Naive thymus-derived CD8-positive, alpha-beta T cell (primary cell): ENCODE data around the gene GATAD1. TPM values are rescaled to one million over a fixed set of nuclear protein-coding genes. Genes with fewer than 3 reads are reported as not detected.
"Not testable (repeated sequence)": the region's sequence is repeated elsewhere in the genome, so short reads cannot be mapped to it uniquely, and the experiment has no call there.

Experiments used
- ATAC-seq, 2 donors: fragments of 150-1000 bp; cut with Tn5 transposase in 1 of 2; sonication (Bioruptor Pico), chemical (Tn5 transposase) in 1 of 2; 1 replicate in 1 of 2; 2 replicates in 1 of 2; pipeline ENCODE4 v1.10.0; 2021; ENCODE audit warnings: mild to moderate bottlenecking in 2 of 2, moderate library complexity in 2 of 2
- POLR2A ChIA-PET: fragments of 350-600 bp; sonication (Branson Sonifier 250); formaldehyde crosslinking; loops from one replicate; lab custom pipeline; 2021; ENCODE audit warnings: antibody characterized with exemption; lab: Charles Lee
- DNase-seq, 10 donors: peaks; one replicate each; pipeline versions ENCODE4 v3.0.0 to v3.0.0-alpha.2; 2020 to 2022
- H3K27ac Mint-ChIP-seq, 10 donors: one replicate each; pipeline ENCODE4 v1.8.0; 2020 to 2022; ENCODE audit warnings: mild to moderate bottlenecking in 10 of 10, mixed read lengths in 10 of 10, moderate library complexity in 4 of 10, inconsistent platforms in 1 of 10
- H3K27me3 Mint-ChIP-seq, 5 donors: one replicate each; pipeline ENCODE4 v1.8.0; 2021 to 2022; ENCODE audit warnings: mixed read lengths in 5 of 5
- H3K36me3 Mint-ChIP-seq, 3 donors: one replicate each; pipeline ENCODE4 v1.8.0; 2020 to 2022; ENCODE audit warnings: mixed read lengths in 3 of 3, mild to moderate bottlenecking in 2 of 3, inconsistent platforms in 1 of 3
- H3K4me1 Mint-ChIP-seq, 4 donors: one replicate each; pipeline ENCODE4 v1.8.0; 2021 to 2022; ENCODE audit warnings: mixed read lengths in 4 of 4
- H3K4me3 Mint-ChIP-seq, 10 donors: one replicate each; pipeline ENCODE4 v1.8.0; 2020 to 2022; ENCODE audit warnings: mild to moderate bottlenecking in 10 of 10, mixed read lengths in 10 of 10, moderate library complexity in 6 of 10, inconsistent platforms in 1 of 10
- H3K9me3 Mint-ChIP-seq, 9 donors: one replicate each; pipeline ENCODE4 v1.8.0; 2020 to 2022; ENCODE audit warnings: mixed read lengths in 9 of 9, mild to moderate bottlenecking in 3 of 9, inconsistent platforms in 1 of 9, moderate library complexity in 1 of 9
- polyA plus RNA-seq, 3 donors: library from polyadenylated mRNA; unstranded; fragments of 300-500 nt; fragmentation: Illumina TruSeq; gene quantifications; one replicate each; pipeline ENCODE4 v1.2.3, GENCODE V29; 2021
- total RNA-seq, 8 experiments: library from RNA in 2 of 8; stranded (reverse) in 2 of 8; gene quantifications; one replicate each; pipeline ENCODE4 v1.2.3 and lab custom pipeline; 2021 to 2026

Gene GATAD1
- total and polyA plus RNA-seq, 5 experiments from 2014 or later = 8.2 to 43.6 (median 10.9) TPM

DNA sequence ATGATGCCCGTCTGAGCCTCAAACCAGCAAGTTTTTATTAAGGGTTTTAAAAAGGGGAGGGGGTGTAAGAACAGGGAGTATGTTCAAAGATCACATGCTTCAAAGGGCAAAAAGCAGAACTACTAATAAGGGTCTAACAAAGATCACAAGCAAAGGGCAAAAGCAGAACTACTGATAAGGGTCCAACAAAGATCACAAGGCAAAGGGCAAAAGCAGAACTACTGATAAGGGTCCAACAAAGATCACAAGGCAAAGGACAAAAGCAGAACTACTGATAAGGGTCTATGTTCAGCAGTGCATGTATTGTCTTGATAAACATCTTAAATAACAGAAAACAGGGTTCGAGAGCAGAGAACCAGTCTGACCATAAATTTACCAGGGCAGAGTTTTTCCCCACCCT, 4.6 kb upstream of the GATAD1 start:
- H3K4me3 Mint-ChIP-seq, POLR2A ChIA-PET, H3K36me3 Mint-ChIP-seq, H3K27me3 Mint-ChIP-seq, DNase-seq, ATAC-seq, H3K9me3 Mint-ChIP-seq: not testable (repeated sequence)
- Mint-ChIP-seq H3K27ac (peak overlapping the region in 2 of 10 donors; percentile 47 to 69), H3K4me1 (peaks cover 6 to 14% (median 7%) of the 10 kb centered on the region in 4 donors)

DNA sequence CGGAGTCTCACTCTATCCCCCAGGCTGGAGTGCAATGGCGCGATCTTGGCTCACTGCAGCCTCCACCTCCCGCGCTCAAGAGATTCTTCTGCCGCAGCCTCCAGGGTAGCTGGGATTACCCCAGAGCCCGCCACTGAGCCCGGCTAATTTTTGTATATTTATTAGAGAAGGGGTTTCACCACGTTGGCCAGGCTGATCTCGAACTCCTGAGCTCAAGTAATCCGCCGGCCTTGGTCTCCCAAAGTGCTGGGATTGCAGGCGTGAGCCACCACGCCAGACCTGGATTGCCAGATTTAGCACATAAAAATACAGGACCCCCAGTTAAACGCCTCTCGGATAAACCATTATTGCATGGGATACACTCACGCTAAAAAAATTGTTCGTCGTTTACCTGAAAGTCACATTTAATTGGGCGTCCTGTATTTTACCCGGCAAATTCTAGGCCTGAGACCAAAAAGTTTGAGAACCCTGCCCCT, 375 bp upstream of the GATAD1 start:
- H3K27me3 Mint-ChIP-seq = no peaks in the 10 kb centered on the region
- H3K36me3 Mint-ChIP-seq = peaks cover 0 to 13% (median 0%) of the 10 kb centered on the region in 3 donors
- H3K4me1 Mint-ChIP-seq = peaks cover 12 to 17% (median 15%) of the 10 kb centered on the region in 4 donors
- POLR2A ChIA-PET = interaction anchor here (0.8 to 2.9 kb wide), 10 partner anchors 22 to 567 kb away, joined by 4 to 51 read pairs (median 12); partner anchors contain the start of genes AKAP9, ANKIB1, CYP51A1 and FAM133B
- H3K9me3 Mint-ChIP-seq = no peaks in the 10 kb centered on the region
- ATAC-seq (no peak), DNase-seq (no peak)
- H3K27ac Mint-ChIP-seq = peak overlapping the region; percentile 91 to 99 (median 95)
- peak overlapping the region; percentile 83 to 94 (median 89) for H3K4me3 Mint-ChIP-seq

DNA sequence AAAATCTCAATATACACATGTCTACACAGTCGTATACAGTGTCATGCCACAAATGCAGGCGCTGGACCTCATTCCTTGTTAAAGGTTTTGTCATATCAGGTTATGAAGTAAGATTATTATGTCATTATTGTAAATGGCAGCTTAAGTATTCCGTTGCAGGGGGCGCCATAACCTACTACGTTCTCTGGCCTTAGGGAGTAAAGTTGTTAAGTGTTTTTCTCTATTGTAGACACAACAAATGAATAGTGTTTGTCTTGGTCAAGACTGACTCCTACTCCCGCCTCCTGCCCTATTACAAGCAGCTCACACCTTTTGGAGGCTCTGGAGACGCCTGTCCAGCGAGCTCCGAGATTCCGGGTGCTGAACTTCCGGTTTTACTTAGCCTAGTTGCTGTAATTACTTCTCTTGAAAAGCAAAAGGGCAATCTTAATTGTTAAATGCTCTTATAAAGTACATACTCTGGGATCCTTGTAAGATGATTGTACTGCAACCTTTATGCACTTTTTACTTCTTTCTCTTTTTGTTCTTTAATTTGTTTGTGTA, 994 bp downstream of the GATAD1 start:
- H3K4me1 Mint-ChIP-seq = peaks cover 12 to 16% (median 15%) of the 10 kb centered on the region in 4 donors
- DNase-seq (peak; percentile 35 to 84 (median 60)), ATAC-seq (peak; percentile 65 to 74)
- peak overlapping the region; percentile 95 to 99 (median 98) for H3K27ac Mint-ChIP-seq
- no peaks in the 10 kb centered on the region for H3K27me3 Mint-ChIP-seq
- peak overlapping the region; percentile 87 to 98 (median 92) for H3K4me3 Mint-ChIP-seq
- peaks cover 0 to 22% (median 0%) of the 10 kb centered on the region in 3 donors for H3K36me3 Mint-ChIP-seq
- no peaks in the 10 kb centered on the region for H3K9me3 Mint-ChIP-seq
- POLR2A ChIA-PET = interaction anchor here (0.8 to 2.9 kb wide), 15 partner anchors 13 to 784 kb away, joined by 3 to 51 read pairs (median 7); partner anchors contain the start of genes AKAP9, ANKIB1, CYP51A1 and FAM133B

DNA sequence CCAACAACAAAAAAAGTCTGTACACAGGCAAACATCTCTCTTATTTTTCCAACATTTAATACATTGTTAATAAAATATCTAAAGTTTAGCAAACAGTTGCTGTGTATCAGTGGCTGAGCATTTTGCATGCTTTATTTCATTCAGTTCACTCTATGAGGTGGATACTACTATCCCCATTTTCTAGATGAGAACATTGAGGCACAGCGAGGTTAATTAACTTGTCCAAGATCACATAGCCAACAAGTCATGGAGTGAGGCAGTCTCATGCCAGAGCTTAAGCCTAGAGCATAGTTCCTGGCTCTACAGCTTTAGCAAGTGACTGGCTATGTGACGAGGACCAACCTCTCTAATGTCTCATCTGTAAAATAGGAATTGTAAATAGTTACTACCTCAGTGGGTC, 4.4 kb downstream of the GATAD1 start:
- Mint-ChIP-seq H3K36me3 (peaks cover 0 to 51% (median 17%) of the 10 kb centered on the region in 3 donors), H3K4me3 (no peak overlapping the region), H3K27ac (no peak overlapping the region), H3K9me3 (no peaks in the 10 kb centered on the region), H3K27me3 (no peaks in the 10 kb centered on the region), H3K4me1 (peaks cover 5 to 11% (median 10%) of the 10 kb centered on the region in 4 donors)
- no peak for DNase-seq
- no peak for ATAC-seq
- POLR2A ChIA-PET = interaction anchor here (0.8 kb wide), 1 partner anchor 10 kb away, joined by 3 read pairs; no protein-coding TSS in a partner anchor

DNA sequence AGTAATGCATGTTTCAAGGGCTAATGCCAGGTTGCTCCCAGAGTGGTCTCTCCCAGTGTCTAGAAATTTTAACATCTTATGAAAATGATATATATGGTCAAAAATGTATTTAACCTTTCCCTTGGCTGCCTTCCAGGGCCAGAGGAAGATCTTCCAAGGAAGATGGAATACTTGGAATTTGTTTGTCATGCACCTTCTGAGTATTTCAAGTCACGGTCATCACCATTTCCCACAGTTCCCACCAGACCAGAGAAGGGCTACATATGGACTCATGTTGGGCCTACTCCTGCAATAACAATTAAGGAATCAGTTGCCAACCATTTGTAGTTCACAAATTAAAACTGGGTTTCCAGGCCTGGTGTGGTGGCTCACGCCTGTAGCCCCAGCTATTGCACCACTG, 9.0 kb downstream of the GATAD1 start:
- H3K4me1 Mint-ChIP-seq = peaks cover 0 to 3% (median 0%) of the 10 kb centered on the region in 4 donors
- H3K9me3 Mint-ChIP-seq = no peaks in the 10 kb centered on the region
- H3K27ac Mint-ChIP-seq = no peak overlapping the region
- H3K36me3 Mint-ChIP-seq = peaks cover 0 to 53% (median 18%) of the 10 kb centered on the region in 3 donors
- POLR2A ChIA-PET = no interaction called here
- ATAC-seq (no peak), DNase-seq (no peak)
- H3K27me3 Mint-ChIP-seq = no peaks in the 10 kb centered on the region
- H3K4me3 Mint-ChIP-seq = no peak overlapping the region

DNA sequence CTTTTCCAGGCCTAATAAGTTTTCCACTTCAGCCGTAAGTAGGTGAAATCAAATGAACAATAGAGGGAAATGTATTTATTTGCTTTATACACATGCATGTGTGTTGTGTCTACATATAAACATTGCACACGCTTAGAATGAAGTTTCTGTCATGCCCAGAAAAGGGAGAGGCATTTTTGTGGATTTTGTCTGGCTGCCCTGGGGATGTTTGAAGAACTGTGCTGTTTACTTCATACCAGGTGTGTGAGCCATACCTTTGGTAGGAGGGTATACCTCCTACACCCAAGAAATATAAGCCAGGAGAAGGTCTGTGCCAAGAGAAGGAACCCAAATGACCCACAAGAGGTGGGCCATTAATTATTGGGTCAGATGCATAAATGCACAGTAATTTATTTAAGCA, 12.8 kb downstream of the GATAD1 start:
- H3K36me3 Mint-ChIP-seq = peaks cover 0 to 30% (median 14%) of the 10 kb centered on the region in 3 donors
- no peaks in the 10 kb centered on the region for H3K9me3 Mint-ChIP-seq
- no peaks in the 10 kb centered on the region for H3K4me1 Mint-ChIP-seq
- no peak overlapping the region for H3K27ac Mint-ChIP-seq
- no peak for DNase-seq
- POLR2A ChIA-PET = no interaction called here
- H3K4me3 Mint-ChIP-seq = no peak overlapping the region
- no peaks in the 10 kb centered on the region for H3K27me3 Mint-ChIP-seq
- no peak for ATAC-seq

DNA sequence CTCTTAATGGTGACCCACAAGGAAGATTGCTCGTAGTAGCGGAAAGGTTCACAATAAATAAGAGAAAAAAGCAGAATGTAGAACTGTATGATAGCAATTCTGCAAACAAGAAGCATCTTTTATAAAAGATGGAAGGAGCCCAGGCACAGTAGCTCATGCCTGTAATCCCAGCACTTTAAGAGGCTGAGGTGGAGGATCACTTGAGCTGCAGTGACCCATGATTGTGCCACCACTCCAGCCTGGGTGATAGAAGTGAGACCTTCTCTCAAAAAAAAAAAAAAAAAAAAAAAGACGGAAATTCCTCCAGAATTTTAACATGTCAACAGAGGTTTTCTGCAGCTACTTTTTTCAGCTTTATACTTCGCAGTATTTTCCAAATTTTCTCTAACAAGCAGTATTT, 13.2 kb downstream of the GATAD1 start:
- POLR2A ChIA-PET = interaction anchor here (1.3 kb wide), 1 partner anchor 12 kb away, joined by 7 read pairs; no protein-coding TSS in a partner anchor
- DNase-seq (no peak), ATAC-seq (no peak)
- H3K9me3 Mint-ChIP-seq = no peaks in the 10 kb centered on the region
- H3K27me3 Mint-ChIP-seq = no peaks in the 10 kb centered on the region
- H3K4me1 Mint-ChIP-seq = no peaks in the 10 kb centered on the region
- peaks cover 0 to 29% (median 14%) of the 10 kb centered on the region in 3 donors for H3K36me3 Mint-ChIP-seq
- H3K4me3 Mint-ChIP-seq = no peak overlapping the region
- no peak overlapping the region for H3K27ac Mint-ChIP-seq

DNA sequence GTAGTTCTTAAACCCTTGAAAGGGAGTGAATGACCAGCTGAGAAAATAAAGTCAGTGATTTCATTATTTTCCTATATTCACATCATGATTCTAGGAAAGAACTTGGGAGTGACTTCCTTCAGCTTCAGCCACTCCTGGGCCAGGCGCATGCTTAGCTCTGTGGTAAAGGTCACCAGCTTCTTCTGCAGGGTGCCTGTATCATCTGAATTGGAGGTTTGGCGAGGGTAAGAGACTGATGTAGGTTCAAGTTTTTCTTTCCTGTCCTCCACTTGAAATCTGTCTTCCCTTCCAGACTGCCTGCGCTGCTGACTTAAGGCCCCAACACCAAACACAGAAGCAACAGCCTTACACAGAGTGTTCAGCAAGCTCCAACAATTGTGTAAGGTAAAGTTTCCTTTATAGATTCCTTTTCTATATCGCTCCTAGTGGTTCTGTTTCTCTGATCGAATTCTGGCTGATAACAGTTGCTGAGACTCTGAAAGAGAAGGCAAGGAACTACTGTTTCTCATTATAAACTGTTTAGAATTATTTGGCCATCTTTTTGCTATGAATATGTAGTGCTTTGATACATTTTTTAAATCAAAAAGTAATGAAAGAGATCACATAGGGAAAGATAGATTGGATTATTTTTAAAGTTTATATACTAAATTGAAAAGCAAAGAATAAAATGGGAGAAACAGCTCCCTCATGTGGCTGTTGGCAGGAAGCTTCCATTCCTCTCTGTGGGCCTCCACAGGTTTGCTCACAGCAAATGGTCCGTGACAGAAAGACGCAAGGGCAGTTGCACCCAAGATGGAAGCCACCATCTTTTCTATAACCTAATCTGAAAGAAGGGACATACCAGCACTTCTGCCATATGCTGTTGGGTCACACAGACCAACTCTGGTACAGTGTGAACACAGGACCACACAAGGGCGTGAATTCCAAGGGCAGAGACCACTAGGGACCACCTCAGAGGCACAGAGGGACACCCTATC, 14.0 kb downstream of the GATAD1 start:
- Mint-ChIP-seq H3K4me3 (no peak overlapping the region), H3K4me1 (no peaks in the 10 kb centered on the region), H3K27me3 (no peaks in the 10 kb centered on the region), H3K27ac (no peak overlapping the region), H3K36me3 (peaks cover 0 to 22% (median 8%) of the 10 kb centered on the region in 3 donors), H3K9me3 (no peaks in the 10 kb centered on the region)
- peak in 6 of 10 donors; percentile 9 to 32 (median 16) for DNase-seq
- POLR2A ChIA-PET = interaction anchor here (0.7 to 1.3 kb wide), 3 partner anchors 8 to 13 kb away, joined by 3 to 7 read pairs (median 3); no protein-coding TSS in a partner anchor
- ATAC-seq = peak; percentile 59 to 72

DNA sequence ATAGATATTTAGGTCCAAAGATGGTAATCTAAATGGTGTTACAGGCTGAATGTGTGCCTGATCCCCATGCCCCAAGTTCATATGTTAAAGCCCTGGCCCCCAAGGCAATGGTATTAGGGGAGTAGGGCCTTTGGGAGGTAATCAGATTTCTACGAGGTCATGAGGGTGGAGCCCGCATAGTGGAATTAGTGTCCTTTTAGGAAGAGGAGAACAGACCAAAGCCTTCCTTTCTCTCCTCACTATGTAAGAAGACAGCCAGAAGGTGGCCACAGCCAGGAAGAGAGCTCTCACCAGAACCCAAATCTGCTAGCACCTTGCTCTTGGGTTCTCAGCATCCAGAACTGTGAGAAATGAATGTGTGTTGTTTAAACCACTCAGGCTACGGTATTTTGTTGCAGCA, 15.3 kb downstream of the GATAD1 start:
- DNase-seq (no peak), ATAC-seq (no peak)
- Mint-ChIP-seq H3K9me3 (peaks cover 0 to 3% (median 0%) of the 10 kb centered on the region in 9 donors), H3K4me1 (no peaks in the 10 kb centered on the region), H3K36me3 (peaks cover 0 to 17% (median 9%) of the 10 kb centered on the region in 3 donors), H3K27me3 (no peaks in the 10 kb centered on the region), H3K27ac (no peak overlapping the region), H3K4me3 (no peak overlapping the region)
- POLR2A ChIA-PET = no interaction called here

DNA sequence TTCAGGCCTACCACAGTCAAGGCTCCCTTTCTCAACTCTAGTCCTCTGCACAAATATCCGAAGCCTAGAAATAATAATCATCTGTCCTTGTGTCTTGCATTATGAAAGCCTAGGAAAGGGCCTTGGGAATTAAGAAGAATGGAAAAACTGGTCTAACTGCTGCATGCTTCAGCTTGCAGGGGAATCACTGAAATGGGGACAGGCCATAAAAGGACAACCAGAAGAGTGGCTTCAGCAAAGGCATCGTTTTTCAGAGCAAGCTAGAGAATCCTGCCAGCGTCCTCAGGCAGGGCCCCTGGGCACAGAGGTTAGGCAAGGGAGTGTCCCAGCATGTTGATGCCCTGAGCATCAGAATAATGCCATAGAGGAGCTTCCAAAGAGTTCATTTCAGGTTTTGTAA, 17.2 kb downstream of the GATAD1 start:
- Mint-ChIP-seq H3K27me3 (no peaks in the 10 kb centered on the region), H3K27ac (no peak overlapping the region), H3K4me1 (no peaks in the 10 kb centered on the region), H3K36me3 (peaks cover 10 to 19% (median 17%) of the 10 kb centered on the region in 3 donors), H3K4me3 (no peak overlapping the region), H3K9me3 (peaks cover 0 to 16% (median 3%) of the 10 kb centered on the region in 9 donors)
- DNase-seq = no peak
- POLR2A ChIA-PET = no interaction called here
- no peak for ATAC-seq

DNA sequence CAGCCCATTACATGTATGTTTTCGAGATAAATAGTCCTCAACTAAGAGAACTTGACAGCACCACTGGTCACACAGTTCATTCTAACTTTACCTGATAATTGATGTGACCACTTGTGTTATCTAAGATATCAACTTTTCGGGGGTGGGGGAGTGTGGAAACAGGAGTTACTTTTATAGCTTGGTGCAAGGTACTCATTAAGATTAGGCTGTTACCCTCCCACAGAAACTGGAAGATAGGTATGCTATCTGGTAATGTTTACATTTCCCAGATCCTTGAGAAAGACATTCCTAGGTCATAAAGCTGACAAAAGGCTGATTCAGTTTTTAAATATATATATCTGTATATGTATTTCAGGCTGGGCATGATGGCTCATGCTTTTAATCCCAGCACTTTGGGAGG, 19.4 kb downstream of the GATAD1 start:
- Mint-ChIP-seq H3K4me1 (no peaks in the 10 kb centered on the region), H3K27ac (no peak overlapping the region), H3K27me3 (no peaks in the 10 kb centered on the region), H3K36me3 (peaks cover 11 to 19% (median 17%) of the 10 kb centered on the region in 3 donors), H3K4me3 (no peak overlapping the region), H3K9me3 (peaks cover 0 to 16% (median 3%) of the 10 kb centered on the region in 9 donors)
- ATAC-seq (no peak), DNase-seq (no peak)
- POLR2A ChIA-PET = no interaction called here

DNA sequence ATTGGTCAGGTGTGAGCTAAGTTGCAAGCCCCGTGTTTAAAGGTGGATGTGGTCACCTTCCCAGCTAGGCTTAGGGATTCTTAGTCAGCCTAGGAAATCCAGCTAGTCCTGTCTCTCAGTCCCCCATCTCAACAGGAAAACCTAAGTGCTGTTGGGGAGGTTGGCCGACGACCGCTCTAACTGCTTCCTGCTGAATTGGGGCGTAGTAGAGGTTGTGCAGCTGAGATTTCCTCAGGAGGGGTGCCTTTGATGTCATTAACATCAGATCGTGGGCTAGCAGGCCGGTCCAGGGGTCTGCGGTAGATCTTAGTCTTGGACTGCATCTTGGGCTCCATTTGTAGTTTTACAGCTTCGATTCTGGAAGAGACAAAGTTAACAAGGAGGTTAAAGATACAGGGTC, 21.3 kb downstream of the GATAD1 start:
- H3K27ac Mint-ChIP-seq, H3K4me1 Mint-ChIP-seq, POLR2A ChIA-PET, H3K27me3 Mint-ChIP-seq, ATAC-seq, H3K4me3 Mint-ChIP-seq, DNase-seq: not testable (repeated sequence)
- H3K9me3 Mint-ChIP-seq = peaks cover 0 to 16% (median 3%) of the 10 kb centered on the region in 9 donors
- peaks cover 11 to 22% (median 14%) of the 10 kb centered on the region in 3 donors for H3K36me3 Mint-ChIP-seq
